Measurements from ENCODE around the gene CST11.

DNA sequence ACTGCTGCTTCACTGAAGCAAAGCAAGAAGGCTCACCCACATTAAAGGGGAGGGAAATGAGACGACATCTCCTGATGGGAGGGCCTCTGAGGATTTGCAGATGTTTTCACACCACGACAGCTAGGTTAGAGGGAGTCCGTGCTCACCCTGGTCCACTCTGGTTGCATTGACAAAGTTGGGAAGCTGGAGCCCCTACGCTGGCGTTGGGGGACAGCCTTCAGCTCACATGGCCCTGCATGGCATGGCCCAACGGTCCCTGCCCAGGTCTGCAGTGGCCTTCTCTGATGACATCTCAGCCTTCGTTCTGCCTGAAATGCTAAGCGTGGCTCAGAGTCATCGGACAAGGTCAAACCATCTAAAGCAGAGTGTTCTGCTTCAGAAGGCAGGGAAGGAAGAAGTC, 27.5 kb downstream of the CST11 start:
- TF ChIP-seq POLR2A (IDR thresholded peaks at IDR 0.05; ENCODE audit: low read depth, low read length): no peak
- TF ChIP-seq CTCF (IDR thresholded peaks at IDR 0.05; ENCODE audit: extremely low read depth in 1 of 2, insufficient read depth in 1 of 2, low read depth in 1 of 2, low read length in 2 of 2): no peak
- TF ChIP-seq FOS (IDR thresholded peaks at IDR 0.05; ENCODE audit: borderline replicate concordance, insufficient read depth, low read length): no peak
- TF ChIP-seq POLR2AphosphoS5 (IDR thresholded peaks at IDR 0.05; ENCODE audit: insufficient read depth, low read depth, low read length): no peak
- no peak for TF ChIP-seq MAX (IDR thresholded peaks at IDR 0.05; ENCODE audit: insufficient read depth, insufficient read length)
- no peak for TF ChIP-seq EZH2 (IDR thresholded peaks at IDR 0.05; ENCODE audit: borderline replicate concordance, low read depth, low read length, severe bottlenecking)
- TF ChIP-seq MYC (IDR thresholded peaks at IDR 0.05; ENCODE audit: low read depth, low read length): no peak
- no peak for TF ChIP-seq GATA2 (IDR thresholded peaks at IDR 0.05; ENCODE audit: insufficient read depth, insufficient read length, low read depth, low read length)
- no peak for TF ChIP-seq JUN (IDR thresholded peaks at IDR 0.05; ENCODE audit: borderline replicate concordance, insufficient read depth, insufficient read length, low read depth)
